CD8-positive, alpha-beta memory T cell (primary cell): ENCODE measurements around the gene CEACAM5. TPM values are rescaled to one million over a fixed set of nuclear protein-coding genes. Genes with fewer than 3 reads are reported as not detected.

Experiments used
- CTCF ChIA-PET: fragments of 350-600 bp; sonication (Branson Sonifier 250); formaldehyde crosslinking; loops from one replicate; lab custom pipeline; 2021; ENCODE audit warnings: antibody characterized with exemption; lab: Charles Lee
- POLR2A ChIA-PET: fragments of 350-600 bp; sonication (Branson Sonifier 250); formaldehyde crosslinking; loops from one replicate; lab custom pipeline; 2021; ENCODE audit warnings: antibody characterized with exemption; lab: Charles Lee
- DNase-seq, 5 donors: peaks; one replicate each; pipeline versions ENCODE4 v3.0.0 to v3.0.0-alpha.2; 2020 to 2022; ENCODE audit warnings: mixed read lengths in 1 of 5
- H3K27ac ChIP-seq: one replicate; pipeline ENCODE4 v1.7.0; 2013; ENCODE audit warnings: low read depth, mild to moderate bottlenecking, low read length, moderate library complexity
- H3K27me3 ChIP-seq: 2 replicates; pipeline ENCODE4 v1.7.0; 2013; ENCODE audit warnings: low read length, mild to moderate bottlenecking; ENCODE audit not compliant: insufficient read depth, poor library complexity, severe bottlenecking
- H3K36me3 ChIP-seq: 2 replicates; pipeline ENCODE4 v1.7.0; 2013; ENCODE audit warnings: mild to moderate bottlenecking, low read length, moderate library complexity; ENCODE audit not compliant: insufficient read depth
- H3K4me1 ChIP-seq: 2 replicates; pipeline ENCODE4 v1.7.0; 2013; ENCODE audit warnings: mild to moderate bottlenecking, low read length, moderate library complexity; ENCODE audit not compliant: insufficient read depth
- H3K4me3 ChIP-seq: 2 replicates; pipeline ENCODE4 v1.7.0; 2013; ENCODE audit warnings: mild to moderate bottlenecking, low read length
- H3K9me3 ChIP-seq: 2 replicates; pipeline ENCODE4 v1.7.0; 2013; ENCODE audit warnings: mild to moderate bottlenecking, low read length
- H3K27ac Mint-ChIP-seq, 8 donors: one replicate each; pipeline ENCODE4 v1.8.0; 2020 to 2021; ENCODE audit warnings: mixed read lengths in 8 of 8, mild to moderate bottlenecking in 6 of 8, inconsistent platforms in 3 of 8, moderate library complexity in 3 of 8
- H3K27me3 Mint-ChIP-seq, 2 donors: one replicate each; pipeline ENCODE4 v1.8.0; 2020 to 2021; ENCODE audit warnings: mixed read lengths in 2 of 2, mild to moderate bottlenecking in 1 of 2, moderate library complexity in 1 of 2
- H3K36me3 Mint-ChIP-seq, 3 donors: one replicate each; pipeline ENCODE4 v1.8.0; 2020 to 2021; ENCODE audit warnings: mixed read lengths in 3 of 3, inconsistent platforms in 1 of 3, mild to moderate bottlenecking in 1 of 3
- H3K4me1 Mint-ChIP-seq, 3 donors: one replicate each; pipeline ENCODE4 v1.8.0; 2020 to 2021; ENCODE audit warnings: mixed read lengths in 3 of 3, inconsistent platforms in 1 of 3, mild to moderate bottlenecking in 1 of 3
- H3K4me3 Mint-ChIP-seq, 7 donors: one replicate each; pipeline ENCODE4 v1.8.0; 2020 to 2021; ENCODE audit warnings: mixed read lengths in 7 of 7, mild to moderate bottlenecking in 6 of 7, moderate library complexity in 4 of 7, inconsistent platforms in 2 of 7
- H3K9me3 Mint-ChIP-seq, 5 donors: one replicate each; pipeline ENCODE4 v1.8.0; 2020 to 2022; ENCODE audit warnings: mixed read lengths in 5 of 5, mild to moderate bottlenecking in 3 of 5, moderate library complexity in 2 of 5, inconsistent platforms in 1 of 5
- polyA plus RNA-seq: library from polyadenylated mRNA; unstranded; fragments of 300-500 nt; fragmentation: Illumina TruSeq; gene quantifications from one replicate; pipeline ENCODE4 v1.2.3, GENCODE V29; 2021
- total RNA-seq, 2 experiments: library from RNA; stranded (reverse); gene quantifications; one replicate each; pipeline ENCODE4 v1.2.3, GENCODE V29; 2021

The CEACAM5 gene
- total and polyA plus RNA-seq, 3 experiments from 2014 or later: not detected

DNA sequence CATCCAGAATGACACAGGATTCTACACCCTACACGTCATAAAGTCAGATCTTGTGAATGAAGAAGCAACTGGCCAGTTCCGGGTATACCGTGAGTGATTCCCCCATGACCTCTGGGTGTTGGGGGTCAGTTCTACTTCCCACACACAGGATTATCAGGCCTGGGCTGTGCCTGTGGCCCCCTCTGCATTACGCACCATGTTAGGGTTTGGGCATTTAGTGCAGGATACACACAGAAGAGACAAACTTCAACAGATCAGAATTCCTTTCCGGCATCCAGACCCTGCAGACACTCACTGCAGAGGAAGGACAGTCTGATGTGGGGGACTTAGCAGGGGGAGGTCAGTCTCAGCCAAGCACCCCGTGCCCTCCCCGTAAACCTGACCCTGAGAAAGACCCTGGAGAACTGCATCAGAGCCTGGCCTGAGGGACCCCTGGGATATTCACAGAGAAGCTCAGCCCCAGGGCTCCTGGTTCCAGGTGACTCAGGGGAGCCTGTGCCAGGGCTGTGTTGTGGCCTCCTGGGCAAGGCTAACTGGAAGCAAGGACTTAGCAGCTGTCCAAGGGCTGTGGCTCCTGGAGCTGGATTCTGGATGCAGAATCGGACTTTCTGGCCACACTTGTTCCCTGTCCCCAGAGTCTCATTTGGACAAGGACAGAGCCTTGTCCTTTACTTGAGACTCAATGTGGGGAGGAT lies 1.7 kb downstream of the CEACAM5 start:
- ChIA-PET CTCF (interaction anchor here (0.9 kb wide), 1 partner anchor 86 kb away, joined by 3 read pairs; no protein-coding TSS in a partner anchor), POLR2A (no interaction called here)
- Mint-ChIP-seq H3K4me3 (no peak overlapping the region), H3K9me3 (no peaks in the 10 kb centered on the region), H3K27ac (no peak overlapping the region), H3K27me3 (peaks cover 38 to 64% of the 10 kb centered on the region in 2 donors), H3K36me3 (no peaks in the 10 kb centered on the region), H3K4me1 (peaks cover 3 to 9% (median 6%) of the 10 kb centered on the region in 3 donors)
- Histone ChIP-seq H3K4me3 (no peak overlapping the region), H3K27ac (no peak overlapping the region), H3K27me3 (no peaks in the 10 kb centered on the region), H3K4me1 (no peaks in the 10 kb centered on the region), H3K9me3 (no peaks in the 10 kb centered on the region), H3K36me3 (no peaks in the 10 kb centered on the region)
- DNase-seq: no peak

DNA sequence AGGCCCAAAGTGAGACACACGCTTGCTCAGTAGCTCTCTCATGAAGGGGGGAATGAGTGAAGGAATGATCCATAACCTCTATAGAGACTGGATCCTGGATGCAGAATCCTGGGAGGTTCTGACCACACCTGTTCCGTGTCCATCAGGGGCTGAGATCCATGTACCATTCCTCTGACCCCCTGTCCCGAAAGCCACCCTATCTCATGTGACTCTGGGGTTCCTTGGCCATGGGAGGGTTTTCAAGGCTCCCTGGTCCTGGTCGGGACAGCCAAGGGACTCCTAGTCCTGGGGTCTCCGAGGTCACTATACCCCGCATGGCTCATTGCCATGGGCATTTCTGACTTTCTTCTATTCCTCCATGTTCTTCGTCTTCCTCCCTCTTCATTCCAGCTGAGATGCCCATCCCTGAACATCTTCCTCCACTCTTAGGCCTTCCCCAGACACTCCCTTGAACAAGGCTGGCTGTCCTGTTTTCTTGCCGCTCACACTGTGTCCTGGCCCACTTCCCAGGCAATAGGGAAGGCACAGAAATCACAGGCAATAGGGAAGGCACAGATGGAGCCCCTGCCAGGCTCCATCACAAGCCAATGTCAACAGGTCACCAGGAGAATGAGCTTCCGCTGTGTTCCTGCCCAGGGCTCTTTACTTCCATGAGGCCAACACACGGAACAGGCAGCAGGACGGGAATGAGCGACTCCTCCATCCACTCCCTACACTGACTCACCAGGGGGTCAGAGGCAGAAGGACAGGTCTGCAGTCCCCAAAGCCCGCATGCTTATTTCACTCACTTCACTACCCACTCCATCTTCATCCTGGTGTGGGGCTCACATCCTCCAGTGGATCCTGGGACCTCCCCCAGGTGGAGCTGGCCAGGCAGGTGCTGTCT lies 3.2 kb downstream of the CEACAM5 start:
- H3K27ac Mint-ChIP-seq: no peak overlapping the region
- H3K4me1 Mint-ChIP-seq: peaks cover 3 to 6% (median 5%) of the 10 kb centered on the region in 3 donors
- no peak overlapping the region for H3K27ac ChIP-seq
- H3K4me3 Mint-ChIP-seq: no peak overlapping the region
- no peaks in the 10 kb centered on the region for H3K27me3 ChIP-seq
- H3K36me3 ChIP-seq: no peaks in the 10 kb centered on the region
- no peaks in the 10 kb centered on the region for H3K9me3 ChIP-seq
- H3K27me3 Mint-ChIP-seq: peaks cover 40 to 61% of the 10 kb centered on the region in 2 donors
- no peaks in the 10 kb centered on the region for H3K36me3 Mint-ChIP-seq
- no peak for DNase-seq
- no peak overlapping the region for H3K4me3 ChIP-seq
- ChIA-PET POLR2A (no interaction called here), CTCF (no interaction called here)
- H3K9me3 Mint-ChIP-seq: no peaks in the 10 kb centered on the region
- H3K4me1 ChIP-seq: no peaks in the 10 kb centered on the region

DNA sequence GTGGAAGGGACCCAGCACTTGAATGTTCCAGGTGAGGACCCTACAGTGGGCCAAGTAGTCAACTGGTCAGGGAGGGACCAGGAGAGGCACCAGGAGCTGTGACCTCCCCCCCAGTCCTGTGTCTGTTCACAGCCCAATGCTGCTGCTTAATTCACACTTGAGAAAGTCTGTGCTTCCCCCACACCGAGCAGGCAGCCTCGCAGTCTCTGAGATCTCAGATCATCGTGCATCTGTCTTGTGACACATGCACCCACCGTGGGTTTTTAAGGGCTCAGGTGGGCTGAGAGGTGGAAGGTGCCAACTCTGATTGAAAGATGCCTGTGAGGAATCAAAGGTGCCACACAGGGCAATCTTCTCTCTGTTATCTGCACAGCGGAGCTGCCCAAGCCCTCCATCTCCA lies 6.2 kb downstream of the CEACAM5 start:
- no peaks in the 10 kb centered on the region for H3K9me3 Mint-ChIP-seq
- no peaks in the 10 kb centered on the region for H3K4me1 ChIP-seq
- H3K4me3 ChIP-seq: no peak overlapping the region
- no peak overlapping the region for H3K27ac Mint-ChIP-seq
- peaks cover 26 to 66% of the 10 kb centered on the region in 2 donors for H3K27me3 Mint-ChIP-seq
- H3K36me3 ChIP-seq: no peaks in the 10 kb centered on the region
- ChIA-PET CTCF (no interaction called here), POLR2A (no interaction called here)
- H3K9me3 ChIP-seq: no peaks in the 10 kb centered on the region
- H3K4me3 Mint-ChIP-seq: no peak overlapping the region
- DNase-seq: no peak
- peaks cover 5% of the 10 kb centered on the region for H3K27me3 ChIP-seq
- H3K27ac ChIP-seq: no peak overlapping the region
- no peaks in the 10 kb centered on the region for H3K4me1 Mint-ChIP-seq
- H3K36me3 Mint-ChIP-seq: no peaks in the 10 kb centered on the region

DNA sequence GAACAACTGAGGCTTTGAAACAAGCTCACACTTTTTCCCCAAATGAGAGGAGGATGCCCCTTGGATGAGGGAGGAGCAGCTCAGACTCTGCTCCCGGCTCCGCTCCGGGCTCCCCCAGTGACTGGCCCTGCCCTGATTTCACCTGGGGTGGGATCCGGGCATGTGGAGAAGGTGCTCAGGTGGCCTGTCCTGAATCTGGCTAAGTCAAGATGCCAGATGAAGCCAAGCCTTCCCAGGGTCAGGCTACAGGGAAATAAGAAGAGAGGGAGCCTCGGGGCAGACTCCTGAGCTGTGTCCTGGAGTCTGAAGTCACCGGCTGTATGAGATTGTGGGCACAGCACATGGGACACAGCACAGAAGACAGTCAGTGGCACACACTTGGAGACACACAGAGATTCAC lies 10.3 kb downstream of the CEACAM5 start:
- Histone ChIP-seq H3K27me3 (peaks cover 5% of the 10 kb centered on the region), H3K4me3 (no peak overlapping the region), H3K4me1 (no peaks in the 10 kb centered on the region), H3K36me3 (no peaks in the 10 kb centered on the region), H3K9me3 (no peaks in the 10 kb centered on the region), H3K27ac (no peak overlapping the region)
- H3K4me3 Mint-ChIP-seq: no peak overlapping the region
- POLR2A ChIA-PET: no interaction called here
- DNase-seq: no peak
- peaks cover 23 to 56% of the 10 kb centered on the region in 2 donors for H3K27me3 Mint-ChIP-seq
- no peaks in the 10 kb centered on the region for H3K36me3 Mint-ChIP-seq
- CTCF ChIA-PET: interaction anchor here (0.8 kb wide), 1 partner anchor 33 kb away, joined by 3 read pairs; no protein-coding TSS in a partner anchor
- no peak overlapping the region for H3K27ac Mint-ChIP-seq
- H3K9me3 Mint-ChIP-seq: no peaks in the 10 kb centered on the region
- H3K4me1 Mint-ChIP-seq: no peaks in the 10 kb centered on the region

DNA sequence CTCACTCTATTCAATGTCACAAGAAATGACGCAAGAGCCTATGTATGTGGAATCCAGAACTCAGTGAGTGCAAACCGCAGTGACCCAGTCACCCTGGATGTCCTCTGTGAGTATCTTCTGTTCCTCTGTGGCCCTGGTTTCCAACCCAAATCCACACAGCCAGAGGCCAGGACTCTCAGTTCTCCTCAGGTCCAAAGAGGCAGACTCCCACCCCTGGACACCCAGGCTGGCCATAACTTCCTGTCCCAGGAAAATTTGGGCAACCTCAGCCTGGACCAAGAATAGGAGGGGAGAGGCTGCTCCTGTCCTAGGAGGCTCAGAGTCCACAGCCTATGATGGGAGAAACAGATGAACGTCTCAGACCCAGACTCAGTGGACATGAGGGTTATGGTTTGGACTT lies 11.7 kb downstream of the CEACAM5 start:
- CTCF ChIA-PET: no interaction called here
- no peaks in the 10 kb centered on the region for H3K9me3 ChIP-seq
- POLR2A ChIA-PET: no interaction called here

DNA sequence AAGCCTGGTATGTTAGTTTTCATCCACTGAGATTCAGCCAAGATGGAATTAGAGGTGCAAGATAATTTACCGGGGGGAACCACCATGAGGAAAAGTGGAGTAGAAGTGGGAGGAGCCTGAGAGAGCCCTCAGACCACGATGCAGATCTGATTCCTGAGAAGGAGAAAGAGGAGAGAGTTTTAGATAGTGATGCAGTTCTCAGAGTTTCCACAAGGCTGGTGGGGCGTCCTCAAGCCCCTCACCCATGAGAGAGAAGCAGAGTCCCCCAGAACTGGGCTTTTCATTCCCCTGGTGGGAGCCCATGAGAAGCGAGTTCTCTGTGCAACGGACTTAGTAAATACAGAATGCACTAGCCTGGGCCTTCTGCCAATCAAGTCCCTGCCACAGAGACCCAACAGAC lies 18.1 kb downstream of the CEACAM5 start:
- Mint-ChIP-seq H3K9me3 (no peaks in the 10 kb centered on the region), H3K4me3 (no peak overlapping the region), H3K36me3 (no peaks in the 10 kb centered on the region), H3K4me1 (no peaks in the 10 kb centered on the region), H3K27me3 (peaks cover 10 to 52% of the 10 kb centered on the region in 2 donors), H3K27ac (no peak overlapping the region)
- no peaks in the 10 kb centered on the region for H3K9me3 ChIP-seq
- ChIA-PET CTCF (no interaction called here), POLR2A (no interaction called here)
- no peaks in the 10 kb centered on the region for H3K4me1 ChIP-seq
- peaks cover 14% of the 10 kb centered on the region for H3K27me3 ChIP-seq
- no peak overlapping the region for H3K27ac ChIP-seq
- no peak overlapping the region for H3K4me3 ChIP-seq
- DNase-seq: no peak
- H3K36me3 ChIP-seq: no peaks in the 10 kb centered on the region

More for the DNA sequence above, 11.7 kb downstream of the CEACAM5 start:
- no peaks in the 10 kb centered on the region for H3K4me1 ChIP-seq
- H3K9me3 Mint-ChIP-seq: no peaks in the 10 kb centered on the region
- no peak overlapping the region for H3K27ac ChIP-seq
- DNase-seq: no peak
- no peaks in the 10 kb centered on the region for H3K36me3 Mint-ChIP-seq
- H3K4me3 ChIP-seq: no peak overlapping the region
- peaks cover 5% of the 10 kb centered on the region for H3K27me3 ChIP-seq
- no peak overlapping the region for H3K4me3 Mint-ChIP-seq
- H3K27me3 Mint-ChIP-seq: peaks cover 16 to 57% of the 10 kb centered on the region in 2 donors
- H3K4me1 Mint-ChIP-seq: no peaks in the 10 kb centered on the region
- no peak overlapping the region for H3K27ac Mint-ChIP-seq
- no peaks in the 10 kb centered on the region for H3K36me3 ChIP-seq

DNA sequence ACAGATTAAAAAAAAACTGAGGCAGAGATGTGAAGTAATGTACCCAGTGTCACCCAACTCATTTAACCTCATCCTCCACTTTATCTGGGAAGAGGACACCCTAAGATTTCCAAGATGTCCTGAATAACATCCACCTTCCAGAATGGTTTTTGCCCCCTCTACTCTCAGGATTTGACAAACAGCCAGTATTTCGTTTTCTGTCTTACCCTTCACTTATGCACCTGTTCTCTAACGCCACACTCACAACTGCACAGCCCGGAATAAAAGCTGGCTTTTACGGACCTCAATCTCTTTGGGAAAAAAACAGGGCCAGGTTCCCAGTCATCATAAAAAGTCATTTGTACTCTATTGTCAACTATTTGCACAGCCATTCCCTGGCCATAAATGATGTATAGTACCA lies 25.7 kb downstream of the CEACAM5 start:
- ChIA-PET CTCF (interaction anchor here (1.8 kb wide), 1 partner anchor 51 kb away, joined by 4 read pairs; no protein-coding TSS in a partner anchor), POLR2A (no interaction called here)
- Mint-ChIP-seq H3K27me3 (peaks cover 8 to 56% of the 10 kb centered on the region in 2 donors), H3K36me3 (no peaks in the 10 kb centered on the region), H3K9me3 (no peaks in the 10 kb centered on the region), H3K4me3 (no peak overlapping the region), H3K4me1 (no peaks in the 10 kb centered on the region), H3K27ac (no peak overlapping the region)
- no peaks in the 10 kb centered on the region for H3K4me1 ChIP-seq
- H3K27me3 ChIP-seq: peaks cover 7% of the 10 kb centered on the region
- DNase-seq: no peak
- H3K27ac ChIP-seq: no peak overlapping the region
- no peaks in the 10 kb centered on the region for H3K36me3 ChIP-seq
- no peaks in the 10 kb centered on the region for H3K9me3 ChIP-seq
- H3K4me3 ChIP-seq: no peak overlapping the region

DNA sequence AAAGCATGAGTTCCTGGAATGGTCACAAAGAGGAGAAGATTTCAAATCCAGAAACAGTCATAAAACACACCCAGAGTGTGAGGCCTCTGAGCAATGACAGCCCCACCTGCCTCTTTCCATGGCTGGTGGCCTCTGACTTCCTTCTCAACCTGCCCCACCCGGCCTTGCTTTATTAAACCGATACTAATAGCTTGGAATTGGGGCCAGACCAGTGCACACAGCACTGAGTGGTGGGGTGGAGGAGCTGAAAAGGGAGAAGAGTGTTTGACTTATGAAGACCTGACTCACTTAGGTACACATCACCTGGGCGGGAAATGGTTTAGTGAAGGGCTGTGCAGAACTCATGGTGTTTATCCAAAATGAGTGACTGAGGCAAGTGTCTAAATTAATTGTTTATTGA lies 26.2 kb downstream of the CEACAM5 start:
- Histone ChIP-seq H3K4me1 (no peaks in the 10 kb centered on the region), H3K27me3 (peaks cover 7% of the 10 kb centered on the region), H3K4me3 (no peak overlapping the region), H3K27ac (no peak overlapping the region), H3K36me3 (no peaks in the 10 kb centered on the region), H3K9me3 (no peaks in the 10 kb centered on the region)
- H3K4me3 Mint-ChIP-seq: no peak overlapping the region
- ChIA-PET CTCF (interaction anchor here (1.8 kb wide), 1 partner anchor 51 kb away, joined by 4 read pairs; no protein-coding TSS in a partner anchor), POLR2A (no interaction called here)
- H3K36me3 Mint-ChIP-seq: no peaks in the 10 kb centered on the region
- H3K27me3 Mint-ChIP-seq: peaks cover 8 to 54% of the 10 kb centered on the region in 2 donors
- H3K4me1 Mint-ChIP-seq: no peaks in the 10 kb centered on the region
- no peaks in the 10 kb centered on the region for H3K9me3 Mint-ChIP-seq
- no peak overlapping the region for H3K27ac Mint-ChIP-seq
- no peak for DNase-seq
